Activated CD4-positive, alpha-beta T cell treated with anti-CD3 and anti-CD28 coated beads, Interleukin-10, Interleukin-2, amounts not matched to agents 100 ng/mL and 50 ng/mL, durations not matched to agents 16 hours and 8 hours (primary cell): ENCODE measurements around the gene ADM.
A peak's percentile ranks its signal among the peaks of the same experiment; 100 is the strongest.

Experiments used
- DNase-seq: peaks from one replicate; pipeline ENCODE4 v3.0.0-alpha.2; 2020

Gene ADM

DNA sequence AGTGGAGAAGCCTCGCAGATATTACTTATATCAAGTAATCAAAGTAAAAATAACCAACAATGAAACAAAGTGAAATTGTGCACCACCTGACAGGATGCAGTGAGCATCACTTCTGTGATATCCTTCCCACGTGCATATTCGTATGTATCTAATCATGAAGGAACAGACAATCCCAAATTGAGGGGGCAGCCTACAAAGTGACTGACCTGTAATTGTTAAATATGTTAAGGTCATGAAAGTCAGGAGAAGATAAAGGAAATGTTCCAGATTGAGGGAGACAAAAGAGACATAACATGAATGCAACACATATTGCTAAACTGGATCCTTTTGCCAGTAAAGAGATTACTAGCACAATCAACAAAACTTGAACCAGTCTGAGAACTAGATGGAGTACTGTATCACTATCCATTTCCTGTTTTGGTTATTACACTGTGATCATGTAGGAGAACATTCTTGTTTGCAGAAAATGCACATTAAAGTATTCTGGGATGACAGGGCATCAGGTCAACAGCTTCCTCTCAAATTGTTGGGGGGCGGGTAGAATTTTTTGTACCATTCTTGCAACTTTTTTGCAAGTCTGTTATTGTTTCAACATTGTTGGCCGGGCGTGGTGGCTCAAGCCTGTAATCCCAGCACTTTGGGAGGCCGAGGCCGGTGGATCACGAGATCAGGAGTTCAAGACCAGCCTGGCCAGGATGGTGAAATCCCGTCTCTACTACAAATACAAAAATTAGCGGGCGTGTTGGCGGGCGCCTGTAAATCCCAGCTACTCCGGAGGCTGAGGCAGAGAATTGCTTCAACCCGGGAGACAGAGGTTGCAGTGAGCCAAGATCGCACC is 12.9 kb upstream of the ADM start:
- no peak for DNase-seq

DNA sequence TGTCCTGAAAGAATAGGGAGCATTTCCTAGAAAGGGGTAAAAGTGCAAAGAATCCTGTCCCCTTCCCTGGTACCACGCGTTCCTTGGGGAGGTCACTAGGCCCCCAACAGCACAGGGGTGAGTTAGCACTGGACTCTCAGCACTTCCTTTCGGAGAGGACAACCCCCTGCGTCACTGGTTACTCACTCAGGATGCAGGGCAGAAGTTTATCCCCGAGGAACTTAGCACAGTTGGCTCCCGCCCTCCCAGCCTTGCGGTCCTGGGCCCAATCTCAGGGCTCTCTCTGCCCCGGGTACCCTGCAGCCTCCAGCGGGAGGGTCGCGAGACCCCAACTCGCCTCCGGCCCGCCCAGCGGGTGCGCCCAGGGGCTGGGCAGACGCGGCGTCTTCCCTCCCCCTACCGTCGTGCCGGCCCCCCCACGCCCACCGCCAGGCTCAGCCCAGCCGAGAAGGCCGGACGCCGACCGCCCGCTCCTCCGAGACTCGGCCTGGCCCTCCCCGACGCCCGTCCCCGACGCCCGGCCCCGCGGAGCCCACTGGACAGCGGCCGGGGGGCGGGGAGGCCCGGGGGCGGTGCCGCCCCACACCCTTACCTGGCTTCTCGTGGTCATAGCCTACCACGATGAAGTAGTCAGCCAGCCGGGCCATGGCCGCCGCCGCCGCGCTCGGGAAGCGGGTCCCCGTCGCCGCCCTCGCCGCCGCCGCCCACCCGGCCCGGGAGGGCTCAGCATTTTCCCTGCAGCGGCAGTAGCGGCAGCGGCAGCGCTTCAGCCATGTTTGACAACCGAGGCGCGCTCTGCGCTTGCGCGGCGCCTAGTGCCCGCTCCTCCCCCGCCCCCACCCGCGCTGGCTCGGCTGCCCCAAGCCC is 11.2 kb upstream of the ADM start, which contains the start of gene SBF2:
Gene SBF2 (minus strand): TSS at position 797 of the 867 bp plus-strand sequence. CDS start 150 bp downstream, at position 647.
- peak; percentile 80 for DNase-seq

DNA sequence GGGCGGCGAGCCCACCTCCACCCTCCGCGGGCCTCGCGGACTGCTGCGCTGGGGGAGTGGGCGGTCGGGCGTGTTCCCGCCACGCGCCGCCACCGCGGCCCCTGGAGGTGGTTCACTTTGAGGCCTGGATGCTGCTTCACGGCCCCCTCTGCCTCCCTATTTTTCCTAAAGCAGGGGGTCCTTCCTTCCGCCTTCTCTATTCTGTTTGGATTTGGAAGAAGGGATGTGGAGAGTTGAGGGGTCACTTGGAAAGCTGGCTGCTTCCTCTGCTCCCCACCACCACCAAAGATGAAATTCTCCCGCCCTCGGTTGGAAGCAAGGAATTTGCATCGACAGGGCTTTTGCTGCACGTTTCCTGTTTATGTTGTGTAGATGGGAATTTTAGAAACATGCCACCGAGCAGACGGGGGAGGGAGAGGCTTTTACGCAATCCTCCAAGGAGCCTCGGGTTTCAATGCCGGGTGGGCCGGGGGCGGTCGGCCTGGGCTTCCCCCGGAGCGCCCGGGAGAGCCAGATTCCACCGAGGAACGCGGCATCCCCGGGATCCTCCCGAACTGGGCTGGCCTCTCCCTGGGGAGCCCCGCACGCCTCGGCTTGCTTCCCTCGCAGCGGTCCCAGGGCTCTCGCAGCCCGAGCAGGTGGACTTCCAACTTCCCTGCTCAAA is 10.5 kb upstream of the ADM start:
- no peak for DNase-seq

DNA sequence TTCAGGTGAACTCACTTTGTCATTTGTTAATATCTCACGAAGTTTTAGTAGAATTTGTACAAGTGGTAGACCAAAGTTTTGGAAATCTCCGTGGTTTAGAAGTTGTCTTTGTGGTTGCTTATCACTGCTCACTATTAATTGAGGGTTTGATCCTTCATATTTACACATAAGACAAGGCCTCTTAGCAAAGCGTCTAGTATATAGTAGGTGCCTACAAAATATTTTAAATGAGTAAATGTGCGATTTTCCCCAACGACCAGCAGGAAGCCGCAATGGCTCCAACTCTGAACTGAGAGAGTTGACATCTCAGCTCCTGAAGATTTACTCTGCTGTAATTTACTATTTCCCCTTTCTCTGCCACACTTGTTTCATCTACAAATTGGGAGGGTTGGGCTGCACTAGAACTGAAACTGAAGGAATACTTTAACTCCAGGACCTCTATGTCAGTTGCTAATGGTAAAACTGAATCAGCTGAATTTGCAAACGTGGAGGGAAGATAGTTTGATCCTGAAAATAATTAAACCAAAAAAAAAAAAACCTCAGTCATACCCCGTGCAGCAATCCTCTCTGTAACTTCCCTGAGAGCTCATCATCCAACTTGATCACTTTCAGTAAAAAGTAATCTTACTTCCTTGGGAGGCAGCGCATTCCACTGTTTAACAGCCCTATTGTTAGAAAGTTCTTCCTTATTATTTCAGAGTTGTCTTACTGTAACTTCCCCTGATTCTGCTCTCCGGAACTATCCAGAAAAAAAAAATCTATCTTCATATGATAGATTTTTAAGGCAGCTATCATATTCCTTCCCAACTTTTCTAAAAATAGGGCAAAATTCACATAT is 9.6 kb upstream of the ADM start:
- no peak for DNase-seq

DNA sequence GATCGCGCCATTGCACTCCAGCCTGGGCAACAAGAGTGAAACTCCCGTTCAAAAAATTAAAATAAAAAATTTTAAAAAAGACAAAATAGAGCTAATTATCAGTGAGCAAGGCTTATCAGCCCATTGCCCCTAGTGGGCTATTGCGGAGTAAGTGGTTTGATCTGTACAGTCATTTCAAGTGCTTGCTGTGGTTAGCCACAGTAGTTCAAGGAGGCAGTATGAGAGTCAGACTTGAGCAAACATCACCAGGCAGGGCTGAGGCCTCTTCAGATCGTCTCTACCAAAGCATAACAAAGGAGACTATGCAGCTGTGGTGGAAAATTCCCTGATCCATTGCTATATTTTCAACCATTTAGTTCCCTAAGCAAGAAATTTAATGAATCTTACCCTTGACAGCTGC is 6.5 kb upstream of the ADM start:
- peak; percentile 86 for DNase-seq

DNA sequence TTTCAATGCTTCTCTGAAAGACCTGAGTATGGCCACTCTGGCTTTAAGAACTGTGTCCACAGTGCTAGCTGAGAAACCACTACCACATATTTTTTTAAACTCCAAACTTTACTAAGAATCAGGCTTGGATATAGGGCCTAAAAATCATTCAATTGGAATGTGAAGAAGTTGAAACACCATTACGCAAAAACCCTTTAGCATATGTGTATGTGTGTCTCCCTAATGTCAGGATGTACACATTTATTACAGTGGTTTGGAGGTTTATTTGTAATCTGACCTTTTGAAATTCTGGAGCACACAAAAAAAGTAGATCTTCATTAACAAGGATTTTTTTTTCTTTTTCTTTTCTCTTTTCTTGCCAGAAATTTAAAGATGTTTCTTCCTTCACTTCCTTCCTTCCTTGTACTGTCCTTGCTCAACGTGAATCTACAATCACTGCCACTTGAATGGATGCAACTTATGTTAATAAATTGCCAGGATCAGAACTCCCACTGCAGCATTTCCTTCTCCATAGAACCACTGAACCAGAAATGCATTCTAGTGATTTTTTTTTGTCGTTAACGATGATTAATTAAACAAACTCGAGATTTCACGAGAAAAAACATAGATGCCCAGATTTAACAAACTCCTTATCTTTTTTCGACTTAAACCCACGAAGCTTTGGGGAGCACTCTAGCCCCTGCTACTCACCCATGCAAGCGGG is 3.1 kb upstream of the ADM start:
- no peak for DNase-seq

DNA sequence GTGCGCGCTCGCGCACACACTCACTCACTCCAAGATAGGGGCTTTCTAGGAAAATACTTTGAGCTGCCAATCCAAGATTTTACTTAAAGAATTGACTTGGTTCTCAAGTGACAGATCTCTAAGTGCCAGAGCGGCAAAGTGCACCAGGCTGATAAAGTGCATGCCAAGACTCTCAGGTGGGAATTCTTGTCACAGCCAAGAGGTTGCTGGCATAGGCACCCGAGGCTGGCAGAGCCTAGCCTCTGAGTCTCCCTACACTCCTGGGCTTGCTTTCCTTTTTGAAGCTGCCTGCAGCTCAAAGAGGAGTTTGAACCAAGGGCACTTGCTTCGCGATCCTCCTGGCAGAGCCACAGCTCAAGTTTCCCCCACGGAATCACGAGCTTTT is 2.5 kb upstream of the ADM start:
- no peak for DNase-seq

DNA sequence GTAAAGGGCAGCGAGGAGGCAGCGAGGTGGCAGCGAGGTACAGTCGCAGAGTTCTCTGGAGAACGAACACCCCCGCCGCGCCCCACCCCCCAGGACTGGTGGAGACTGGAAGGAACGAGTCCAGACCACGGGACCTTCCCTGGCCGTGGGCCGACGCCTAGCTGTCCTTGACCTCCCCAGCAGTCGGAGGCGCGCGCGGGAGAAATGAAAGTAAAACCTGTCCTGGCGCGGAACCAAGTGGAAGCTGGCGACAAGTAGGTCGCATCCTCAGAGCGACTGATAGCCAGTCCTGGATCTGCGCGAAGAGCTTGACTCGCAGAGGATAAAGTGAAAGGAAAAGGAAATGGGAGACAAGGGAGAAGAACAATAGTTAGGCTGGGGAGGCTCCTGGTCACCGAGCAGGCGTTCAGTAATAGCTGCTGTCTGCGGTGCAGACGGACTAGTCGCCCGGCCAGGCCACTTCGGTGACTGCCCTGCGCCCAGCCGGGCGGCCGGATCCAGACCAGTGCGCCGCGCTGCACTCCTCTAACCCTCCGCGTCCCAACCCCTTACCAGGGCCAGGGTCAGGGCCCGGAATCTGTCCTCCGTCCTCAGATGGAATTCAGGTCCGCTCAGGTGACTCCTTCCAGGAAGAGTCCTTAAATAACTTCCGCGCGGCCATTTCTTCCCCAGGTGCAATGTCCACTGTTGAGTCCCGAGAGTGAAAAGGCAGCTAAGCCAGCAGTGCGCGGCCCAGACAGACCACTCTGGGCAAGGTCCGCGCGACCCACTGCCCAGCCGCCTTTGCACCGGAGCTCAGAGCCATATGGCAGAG is 1.9 kb upstream of the ADM start:
- peak; percentile 43 for DNase-seq

DNA sequence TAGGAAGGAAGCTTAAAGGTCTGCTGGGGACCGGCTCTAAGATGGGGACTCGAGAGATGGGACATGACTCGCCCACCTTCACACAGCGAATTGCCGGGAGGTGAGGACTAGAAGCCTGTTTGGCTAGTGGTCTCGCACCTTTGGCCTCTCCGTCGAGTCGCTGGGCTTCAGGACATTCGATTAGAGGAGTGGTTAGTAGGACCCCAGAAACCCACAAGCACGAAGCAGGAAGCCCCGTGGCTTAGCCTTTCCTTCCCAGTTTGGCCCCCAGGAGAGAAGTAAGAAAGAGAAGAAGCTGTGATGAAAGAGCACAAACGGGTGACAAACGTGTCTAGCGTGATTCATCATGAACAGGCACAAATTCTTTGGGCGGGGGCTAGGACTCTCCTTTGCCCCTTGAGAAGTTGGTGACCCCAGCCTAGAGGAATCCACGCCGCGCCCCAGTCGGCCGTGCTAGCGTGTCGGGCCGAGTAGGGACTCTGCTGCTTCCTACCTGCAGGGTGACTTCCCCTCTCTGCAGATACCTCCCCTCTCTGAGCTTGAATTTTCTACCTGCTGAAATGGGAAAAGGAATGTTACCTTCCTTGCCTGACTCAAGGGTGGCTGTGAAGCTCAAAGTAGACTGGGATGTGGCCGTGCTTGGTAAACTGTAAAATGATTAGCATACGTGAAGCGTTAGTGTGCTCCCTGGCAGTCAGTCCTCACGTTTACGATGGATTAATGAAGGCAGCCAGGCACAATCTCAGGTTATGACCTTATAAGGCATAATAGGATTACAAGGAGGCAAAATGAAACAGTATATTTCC is 1.1 kb upstream of the ADM start:
- no peak for DNase-seq

DNA sequence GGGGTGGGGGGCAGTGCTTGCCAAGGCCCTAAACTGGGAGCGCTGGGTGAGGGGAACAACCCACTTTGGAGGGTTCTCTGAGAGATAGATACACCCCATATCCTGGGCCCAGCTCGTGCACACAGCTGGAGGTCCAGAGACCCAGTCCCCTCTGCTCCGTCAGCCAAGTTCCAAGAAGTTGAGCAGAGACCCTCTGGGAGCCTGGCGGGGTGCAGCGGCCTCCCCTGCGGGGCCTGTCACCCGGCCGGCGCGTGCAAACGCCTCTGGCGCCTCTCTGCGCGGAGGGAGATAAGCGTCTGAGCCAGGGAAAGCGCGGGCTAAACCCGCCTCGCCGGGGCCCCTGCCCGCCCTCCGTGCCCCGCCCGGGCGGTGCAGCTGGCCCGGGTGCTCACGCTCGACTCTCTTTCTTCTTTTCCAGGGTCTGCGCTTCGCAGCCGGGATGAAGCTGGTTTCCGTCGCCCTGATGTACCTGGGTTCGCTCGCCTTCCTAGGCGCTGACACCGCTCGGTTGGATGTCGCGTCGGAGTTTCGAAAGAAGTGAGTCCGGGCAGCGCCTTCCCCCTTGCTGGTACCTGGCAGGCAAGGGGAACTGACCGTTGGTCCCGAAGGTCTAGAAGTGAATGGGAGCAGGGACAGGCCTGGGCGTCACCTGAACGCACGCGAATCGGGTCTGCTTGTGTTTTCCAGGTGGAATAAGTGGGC is 540 bp downstream of the ADM start:
- no peak for DNase-seq

DNA sequence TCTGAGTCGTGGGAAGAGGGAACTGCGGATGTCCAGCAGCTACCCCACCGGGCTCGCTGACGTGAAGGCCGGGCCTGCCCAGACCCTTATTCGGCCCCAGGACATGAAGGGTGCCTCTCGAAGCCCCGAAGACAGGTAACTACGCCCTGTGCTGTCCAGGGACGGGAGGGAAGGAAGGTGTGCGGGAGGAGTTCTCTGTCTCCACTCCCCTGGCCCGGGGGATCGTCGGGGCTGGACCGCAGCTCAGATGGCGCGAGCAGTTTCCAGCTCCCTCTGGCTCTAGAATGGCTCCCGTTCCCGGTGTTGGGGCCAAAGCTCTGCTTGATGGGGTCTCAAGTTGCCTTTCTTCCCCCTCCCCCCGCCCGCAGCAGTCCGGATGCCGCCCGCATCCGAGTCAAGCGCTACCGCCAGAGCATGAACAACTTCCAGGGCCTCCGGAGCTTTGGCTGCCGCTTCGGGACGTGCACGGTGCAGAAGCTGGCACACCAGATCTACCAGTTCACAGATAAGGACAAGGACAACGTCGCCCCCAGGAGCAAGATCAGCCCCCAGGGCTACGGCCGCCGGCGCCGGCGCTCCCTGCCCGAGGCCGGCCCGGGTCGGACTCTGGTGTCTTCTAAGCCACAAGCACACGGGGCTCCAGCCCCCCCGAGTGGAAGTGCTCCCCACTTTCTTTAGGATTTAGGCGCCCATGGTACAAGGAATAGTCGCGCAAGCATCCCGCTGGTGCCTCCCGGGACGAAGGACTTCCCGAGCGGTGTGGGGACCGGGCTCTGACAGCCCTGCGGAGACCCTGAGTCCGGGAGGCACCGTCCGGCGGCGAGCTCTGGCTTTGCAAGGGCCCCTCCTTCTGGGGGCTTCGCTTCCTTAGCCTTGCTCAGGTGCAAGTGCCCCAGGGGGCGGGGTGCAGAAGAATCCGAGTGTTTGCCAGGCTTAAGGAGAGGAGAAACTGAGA is 1.4 kb downstream of the ADM start:
- no peak for DNase-seq

DNA sequence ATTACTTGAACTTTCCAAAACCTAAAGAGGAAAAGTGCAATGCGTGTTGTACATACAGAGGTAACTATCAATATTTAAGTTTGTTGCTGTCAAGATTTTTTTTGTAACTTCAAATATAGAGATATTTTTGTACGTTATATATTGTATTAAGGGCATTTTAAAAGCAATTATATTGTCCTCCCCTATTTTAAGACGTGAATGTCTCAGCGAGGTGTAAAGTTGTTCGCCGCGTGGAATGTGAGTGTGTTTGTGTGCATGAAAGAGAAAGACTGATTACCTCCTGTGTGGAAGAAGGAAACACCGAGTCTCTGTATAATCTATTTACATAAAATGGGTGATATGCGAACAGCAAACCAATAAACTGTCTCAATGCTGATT is 2.1 kb downstream of the ADM start:
- no peak for DNase-seq

DNA sequence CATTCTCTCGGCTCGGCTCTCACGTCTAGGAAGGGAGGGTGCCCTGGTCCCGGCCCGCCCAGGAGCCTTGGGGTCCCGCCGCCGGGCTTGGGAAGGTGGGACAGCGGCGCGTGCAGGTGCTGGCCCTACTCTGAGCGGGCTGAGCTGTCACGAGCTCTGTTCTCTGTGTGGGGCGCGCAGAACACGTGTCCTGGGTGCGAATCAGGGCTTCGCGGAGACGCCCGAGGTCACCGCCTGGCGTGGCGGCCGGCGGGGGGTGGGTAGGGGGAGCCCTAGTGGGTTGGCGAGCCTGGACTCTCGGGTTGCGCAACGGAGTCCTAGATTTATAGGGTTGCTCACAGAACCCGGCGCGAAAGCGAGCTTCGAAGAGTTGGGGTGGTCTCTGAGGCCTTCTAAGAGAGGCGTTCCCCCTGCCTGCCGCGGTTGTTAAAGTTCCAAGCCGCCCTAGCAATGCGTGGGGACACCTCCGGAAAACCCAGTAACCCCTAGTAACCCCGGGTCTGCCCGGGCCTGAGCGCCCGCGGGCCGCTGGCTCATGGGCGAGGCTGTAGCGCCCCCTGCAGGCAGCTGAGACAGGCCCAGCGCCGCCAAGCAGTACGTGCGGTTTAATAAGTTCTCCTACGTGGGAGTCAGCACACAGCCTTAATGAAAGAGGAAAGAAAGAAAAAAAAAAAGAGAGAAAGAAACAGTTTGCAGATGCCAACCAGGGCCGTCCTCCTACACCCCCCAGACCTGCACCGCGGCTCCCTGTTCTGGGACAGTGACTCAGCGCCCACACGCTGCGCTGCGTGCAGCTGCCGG is 2.7 kb downstream of the ADM start:
- DNase-seq, result peak; percentile 85

DNA sequence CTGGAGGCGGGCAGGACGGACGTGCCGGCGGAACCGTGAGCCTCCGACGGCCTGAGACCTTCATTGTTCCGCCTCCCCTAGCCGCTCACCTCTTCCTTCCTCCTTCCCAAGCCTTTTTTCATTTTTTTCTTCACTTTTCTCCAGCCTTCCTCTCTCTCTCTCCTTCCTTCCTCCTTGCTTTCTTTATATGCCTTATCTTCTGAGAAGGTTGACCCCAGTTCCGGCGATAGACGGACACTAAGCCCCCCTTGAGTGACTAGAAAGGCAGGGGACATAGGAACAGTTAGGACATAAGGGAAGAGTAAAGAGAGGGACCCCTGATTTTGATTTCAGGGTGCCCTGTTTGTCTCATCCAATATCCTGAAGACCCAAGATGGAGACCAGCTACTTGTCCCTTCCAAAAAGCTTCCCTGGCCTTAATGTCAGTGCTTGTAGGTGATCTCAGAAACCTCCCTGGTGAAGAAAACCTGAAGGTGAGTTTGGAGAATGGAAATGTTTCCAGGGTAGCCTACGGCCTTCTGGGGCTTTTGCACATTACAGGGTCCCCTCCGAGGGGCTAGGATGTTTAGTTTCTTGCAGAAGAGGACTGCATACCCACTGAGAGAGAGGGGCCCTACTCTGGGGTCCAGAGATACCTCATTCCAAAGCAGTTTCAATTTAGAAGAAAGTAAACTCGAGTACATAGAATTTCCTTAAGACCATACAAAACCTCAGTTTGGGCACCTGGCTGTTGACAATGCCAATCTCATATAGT is 3.5 kb downstream of the ADM start:
- no peak for DNase-seq

DNA sequence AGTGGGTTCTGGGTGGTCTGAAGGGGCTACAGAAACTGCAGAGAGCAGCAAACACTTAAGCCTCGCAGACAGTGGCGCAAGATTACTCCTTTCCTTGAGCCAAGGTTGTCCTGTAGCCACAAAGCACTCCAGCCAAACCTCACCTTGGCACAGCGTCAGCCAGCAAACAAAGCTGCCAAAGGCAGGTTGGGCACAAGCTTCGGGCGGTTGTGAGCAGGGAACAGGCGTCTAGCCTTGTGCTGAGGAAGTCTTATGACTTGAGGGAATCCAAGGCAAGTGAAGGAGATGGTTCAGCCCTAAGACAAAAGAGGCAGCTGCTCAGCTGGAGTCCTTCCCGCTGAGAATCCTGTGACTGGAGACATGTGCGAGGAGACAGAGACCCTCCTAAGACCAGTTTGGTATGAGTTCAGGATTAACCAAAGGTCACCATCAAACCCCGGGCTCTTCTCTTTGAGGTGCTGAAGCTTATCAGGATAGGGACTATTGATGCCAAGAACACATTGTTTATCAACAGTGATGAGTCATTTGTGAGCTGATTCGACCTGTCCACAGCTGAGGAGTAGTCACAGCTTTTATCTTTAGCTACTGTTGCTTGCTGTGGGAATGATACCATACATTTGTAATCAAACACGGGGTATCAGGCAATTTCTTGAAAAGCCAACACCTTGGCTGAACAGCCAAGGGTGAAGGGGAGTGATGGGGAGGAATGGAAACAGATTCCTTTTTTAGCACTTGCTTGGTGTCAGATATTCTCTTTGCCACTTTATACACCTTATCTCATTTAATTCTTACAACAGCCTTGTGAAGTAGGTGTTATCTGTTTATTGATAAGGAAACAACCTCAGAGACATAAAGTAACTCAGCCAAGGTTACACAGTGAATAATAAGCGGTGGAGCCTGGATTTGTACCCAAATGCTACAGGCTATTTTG is 4.6 kb downstream of the ADM start:
- DNase-seq, result peak; percentile 21
